ENCODE data around the gene ELANE.

- TF ChIP-seq CTCF (IDR thresholded peaks at IDR 0.05) (no peak), POLR2A (IDR thresholded peaks at IDR 0.05) (no peak)
Observed at GRCh38 chr19:810883-811489, 41.1 kb upstream of the ELANE start.

Measured in esophagus squamous epithelium (tissue), 4 donors.